Caco-2 (cell line): ENCODE measurements around the gene KIFBP. TPM values are rescaled to one million over a fixed set of nuclear protein-coding genes. Genes with fewer than 3 reads are reported as not detected.
A peak's percentile ranks its signal among the peaks of the same experiment; 100 is the strongest.

ENCODE experiments used
- BruUV-seq: library from RNA; stranded (reverse); fragments of 400-500 nt; replicated peaks from 2 replicates; lab custom pipeline; 2021; lab: Mats Ljungman, UMichigan
- CTCF ChIA-PET: fragments of 300-600 bp; sonication (Branson Sonifier 250); formaldehyde crosslinking; loops from one replicate; lab custom pipeline; 2022; ENCODE audit warnings: antibody characterized with exemption; lab: Charles Lee
- POLR2A ChIA-PET: fragments of 300-600 bp; sonication (Branson Sonifier 250); formaldehyde crosslinking; loops from one replicate; lab custom pipeline; 2022; ENCODE audit warnings: antibody characterized with exemption; lab: Charles Lee
- DNase-seq, 2 experiments: peaks; one replicate each; pipeline versions ENCODE4 v3.0.0 to v3.0.0-alpha.2; 2020 to 2022
- H3K27me3 ChIP-seq: replicated peaks from 2 replicates; pipeline ENCODE4 v1.6.0; 2011; ENCODE audit warnings: low read length; ENCODE audit not compliant: control insufficient read depth, insufficient read depth
- H3K36me3 ChIP-seq: 2 replicates; pipeline ENCODE4 v1.5.1; 2011; ENCODE audit warnings: low read length; ENCODE audit not compliant: control insufficient read depth, insufficient read depth
- H3K4me1 ChIP-seq: fragments of 250-450 bp; sonication (Bioruptor Pico); 2 replicates; pipeline ENCODE4 v1.5.1; 2020; ENCODE audit warnings: mild to moderate bottlenecking
- H3K4me3 ChIP-seq: 2 replicates; pipeline ENCODE4 v1.5.1; 2011; ENCODE audit warnings: low read depth, mild to moderate bottlenecking, control low read depth, low read length
- H3K9me3 ChIP-seq: fragments of 250-450 bp; sonication (Bioruptor Pico); 2 replicates; pipeline ENCODE4 v1.5.1; 2020; ENCODE audit warnings: mild to moderate bottlenecking, moderate library complexity
- H3K27ac Mint-ChIP-seq: one replicate; pipeline ENCODE4 v1.8.0; 2022; ENCODE audit warnings: mixed read lengths; ENCODE audit not compliant: unreplicated experiment
- H3K27me3 Mint-ChIP-seq: one replicate; pipeline ENCODE4 v1.8.0; 2022; ENCODE audit warnings: mixed read lengths; ENCODE audit not compliant: insufficient read depth, unreplicated experiment
- H3K36me3 Mint-ChIP-seq: one replicate; pipeline ENCODE4 v1.8.0; 2022; ENCODE audit warnings: mild to moderate bottlenecking, mixed read lengths; ENCODE audit not compliant: insufficient read depth, unreplicated experiment
- H3K4me1 Mint-ChIP-seq: one replicate; pipeline ENCODE4 v1.8.0; 2022; ENCODE audit warnings: low read depth, mixed read lengths; ENCODE audit not compliant: unreplicated experiment
- H3K4me3 Mint-ChIP-seq: one replicate; pipeline ENCODE4 v1.8.0; 2022; ENCODE audit warnings: mild to moderate bottlenecking, moderate library complexity, mixed read lengths; ENCODE audit not compliant: unreplicated experiment
- H3K9me3 Mint-ChIP-seq: one replicate; pipeline ENCODE4 v1.8.0; 2022; ENCODE audit warnings: mixed read lengths; ENCODE audit not compliant: unreplicated experiment
- intact Hi-C: fragments of 100-400 bp; cut with micrococcal nuclease; formaldehyde crosslinking; loops from one replicate; pipeline ENCODE4 v1.10.0; 2022; ENCODE audit not compliant: unreplicated experiment
- total RNA-seq: library from RNA; stranded (reverse); gene quantifications from 2 replicates; pipeline ENCODE4 v1.2.3, GENCODE V29; 2022
- TF ChIP-seq, protein P1 (sequence below), 2 experiments: fragments of 200-600 bp in 1 of 2; IDR thresholded peaks; 1 replicate in 1 of 2; 2 replicates in 1 of 2; pipeline versions ENCODE4 v1.5.1 to v1.8.0; 2011 to 2022; ENCODE audit warnings: antibody characterized with exemption in 1 of 2, control low read depth in 1 of 2, inconsistent platforms in 1 of 2, low read depth in 1 of 2, low read length in 1 of 2, mild to moderate bottlenecking in 1 of 2, moderate library complexity in 1 of 2; ENCODE audit not compliant: insufficient read depth in 1 of 2, severe bottlenecking in 1 of 2, unreplicated experiment in 1 of 2

KIFBP gene
- total RNA-seq, 1 experiment from 2014 or later = 58.9 TPM

DNA sequence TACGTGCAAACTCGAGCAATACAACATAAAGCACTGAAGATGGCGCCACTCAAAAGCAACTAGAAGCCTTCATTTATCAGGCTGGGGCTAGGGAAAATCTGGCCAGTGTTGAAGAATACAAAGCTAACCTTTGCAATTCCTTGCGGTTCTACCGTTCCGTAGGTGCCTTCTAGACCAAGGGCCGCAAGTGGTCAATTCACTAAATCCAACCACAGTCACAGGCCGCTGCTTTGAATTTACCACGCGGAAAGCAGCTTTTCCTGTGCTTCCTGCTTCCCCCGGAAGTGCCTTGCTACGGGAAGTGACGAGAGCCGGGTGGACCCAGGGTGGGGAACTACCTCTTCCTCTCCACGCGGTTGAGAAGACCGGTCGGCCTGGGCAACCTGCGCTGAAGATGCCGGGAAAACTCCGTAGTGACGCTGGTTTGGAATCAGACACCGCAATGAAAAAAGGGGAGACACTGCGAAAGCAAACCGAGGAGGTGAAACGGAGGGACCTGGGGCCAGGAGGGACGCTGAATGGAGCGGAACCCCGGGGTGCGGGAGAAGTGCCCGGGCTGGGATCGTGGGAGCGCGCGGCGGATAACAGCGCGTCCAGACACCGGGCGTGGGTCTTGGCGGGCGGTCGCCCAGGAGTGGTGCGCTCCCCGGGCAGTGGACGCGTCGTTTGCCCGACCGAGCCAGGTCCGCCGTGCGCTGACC, 32.6 kb upstream of the KIFBP start, which contains the start of gene DDX21:
Gene DDX21, plus strand, starts transcription at position 339 of the 701 bp plus-strand sequence. Its CDS starts 56 bp downstream, at position 395.
- intact Hi-C loops = loop anchor here (1.0 to 2.0 kb wide), 4 partner anchors 55 to 235 kb away; partner anchors contain the start of genes CCAR1, DDX50 and VPS26A
- TF ChIP-seq, protein P1, sequence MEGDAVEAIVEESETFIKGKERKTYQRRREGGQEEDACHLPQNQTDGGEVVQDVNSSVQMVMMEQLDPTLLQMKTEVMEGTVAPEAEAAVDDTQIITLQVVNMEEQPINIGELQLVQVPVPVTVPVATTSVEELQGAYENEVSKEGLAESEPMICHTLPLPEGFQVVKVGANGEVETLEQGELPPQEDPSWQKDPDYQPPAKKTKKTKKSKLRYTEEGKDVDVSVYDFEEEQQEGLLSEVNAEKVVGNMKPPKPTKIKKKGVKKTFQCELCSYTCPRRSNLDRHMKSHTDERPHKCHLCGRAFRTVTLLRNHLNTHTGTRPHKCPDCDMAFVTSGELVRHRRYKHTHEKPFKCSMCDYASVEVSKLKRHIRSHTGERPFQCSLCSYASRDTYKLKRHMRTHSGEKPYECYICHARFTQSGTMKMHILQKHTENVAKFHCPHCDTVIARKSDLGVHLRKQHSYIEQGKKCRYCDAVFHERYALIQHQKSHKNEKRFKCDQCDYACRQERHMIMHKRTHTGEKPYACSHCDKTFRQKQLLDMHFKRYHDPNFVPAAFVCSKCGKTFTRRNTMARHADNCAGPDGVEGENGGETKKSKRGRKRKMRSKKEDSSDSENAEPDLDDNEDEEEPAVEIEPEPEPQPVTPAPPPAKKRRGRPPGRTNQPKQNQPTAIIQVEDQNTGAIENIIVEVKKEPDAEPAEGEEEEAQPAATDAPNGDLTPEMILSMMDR (IDR thresholded peaks at IDR 0.05; ENCODE audit: insufficient read depth in 1 of 2, low read depth in 1 of 2, low read length in 1 of 2, severe bottlenecking in 1 of 2, unreplicated experiment in 1 of 2) = peak; percentile 88 to 96
- peak; percentile 96 to 97 for DNase-seq
- Histone ChIP-seq H3K36me3 (no peaks in the 10 kb centered on the region), H3K4me1 (peaks cover 11% of the 10 kb centered on the region), H3K27me3 (no peaks in the 10 kb centered on the region), H3K9me3 (no peaks in the 10 kb centered on the region), H3K4me3 (peak within 1 kb of the TSS; percentile 95)
- BruUV-seq = TSS peak; percentile 54
- no peaks in the 10 kb centered on the region for H3K27me3 Mint-ChIP-seq
- H3K4me3 Mint-ChIP-seq = peak within 1 kb of the TSS; percentile 92
- peak within 1 kb of the TSS; percentile 97 for H3K27ac Mint-ChIP-seq
- ChIA-PET CTCF (interaction anchor here (0.6 to 1.5 kb wide), 8 partner anchors 12 to 429 kb away, joined by 3 to 9 read pairs (median 4); no protein-coding TSS in a partner anchor), POLR2A (interaction anchor here (0.6 to 1.6 kb wide), 19 partner anchors 12 to 549 kb away, joined by 3 to 7 read pairs (median 4); partner anchors contain the start of genes CCAR1, DDX50, DNA2 and KIFBP)
- H3K4me1 Mint-ChIP-seq = no peaks in the 10 kb centered on the region
- peaks cover 54% of the 10 kb centered on the region for H3K36me3 Mint-ChIP-seq
- no peaks in the 10 kb centered on the region for H3K9me3 Mint-ChIP-seq

DNA sequence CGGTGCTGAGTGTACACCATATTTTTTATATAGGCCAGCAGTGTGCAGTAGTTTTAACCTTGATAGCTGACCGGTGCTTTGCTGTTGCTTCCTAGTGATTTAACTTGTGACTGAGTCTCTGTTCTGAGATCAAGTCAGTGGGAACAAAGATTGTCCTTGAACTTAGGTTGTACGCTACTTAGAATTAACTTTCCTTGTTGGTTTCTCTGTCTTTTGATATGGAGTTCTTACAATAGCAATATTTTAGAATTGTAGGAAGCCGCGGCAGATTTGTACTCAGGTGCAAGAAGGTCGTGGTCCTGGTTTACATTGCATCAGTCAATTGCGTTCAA, 31.4 kb upstream of the KIFBP start:
- Mint-ChIP-seq H3K36me3 (peaks cover 65% of the 10 kb centered on the region), H3K9me3 (no peaks in the 10 kb centered on the region), H3K4me3 (peak overlapping the region; percentile 92), H3K27me3 (no peaks in the 10 kb centered on the region), H3K27ac (peak overlapping the region; percentile 97), H3K4me1 (no peaks in the 10 kb centered on the region)
- CTCF ChIA-PET = interaction anchor here (0.6 to 1.1 kb wide), 2 partner anchors 27 to 610 kb away, joined by 3 read pairs; no protein-coding TSS in a partner anchor
- Histone ChIP-seq H3K4me3 (peak overlapping the region; percentile 95), H3K27me3 (no peaks in the 10 kb centered on the region), H3K9me3 (no peaks in the 10 kb centered on the region), H3K36me3 (no peaks in the 10 kb centered on the region), H3K4me1 (peaks cover 11% of the 10 kb centered on the region)
- no TSS peak for BruUV-seq
- DNase-seq = peak in 1 of 2 experiments; percentile 21
- intact Hi-C loops = loop anchor here (2.0 kb wide), 1 partner anchor 236 kb away; the partner anchor contains the start of gene CCAR1
- TF ChIP-seq, protein P1 (IDR thresholded peaks at IDR 0.05; ENCODE audit: insufficient read depth in 1 of 2, low read depth in 1 of 2, low read length in 1 of 2, severe bottlenecking in 1 of 2, unreplicated experiment in 1 of 2) = no peak
- POLR2A ChIA-PET = interaction anchor here (0.5 to 1.4 kb wide), 3 partner anchors 39 to 221 kb away, joined by 3 to 6 read pairs (median 3); no protein-coding TSS in a partner anchor

DNA sequence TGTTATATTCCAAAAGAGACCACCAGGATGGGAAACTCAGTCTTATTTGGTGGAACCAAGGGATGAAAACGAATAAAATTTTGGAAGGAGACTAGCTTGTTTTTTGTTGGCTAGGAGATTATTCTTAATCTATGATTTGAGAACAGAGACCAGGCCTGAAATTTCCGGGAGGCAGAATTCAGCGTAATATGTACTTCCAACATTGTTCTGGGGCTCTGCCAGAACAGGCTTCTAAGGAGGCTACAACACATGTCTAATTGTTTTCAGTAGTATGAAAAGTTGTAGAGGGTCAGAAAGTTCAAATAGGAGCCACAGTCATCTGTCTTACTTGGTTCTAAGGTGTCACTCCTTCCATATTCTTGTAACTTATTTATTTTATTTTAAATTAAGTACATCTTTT, 30.9 kb upstream of the KIFBP start:
- no peaks in the 10 kb centered on the region for H3K27me3 ChIP-seq
- Mint-ChIP-seq H3K9me3 (no peaks in the 10 kb centered on the region), H3K27ac (peak overlapping the region; percentile 97), H3K4me3 (peak overlapping the region; percentile 92), H3K36me3 (peaks cover 69% of the 10 kb centered on the region), H3K4me1 (no peaks in the 10 kb centered on the region), H3K27me3 (no peaks in the 10 kb centered on the region)
- no peaks in the 10 kb centered on the region for H3K9me3 ChIP-seq
- no TSS peak for BruUV-seq
- ChIA-PET POLR2A (interaction anchor here (1.4 kb wide), 1 partner anchor 167 kb away, joined by 6 read pairs; no protein-coding TSS in a partner anchor), CTCF (interaction anchor here (0.6 kb wide), 1 partner anchor 611 kb away, joined by 3 read pairs; no protein-coding TSS in a partner anchor)
- TF ChIP-seq, protein P1 (IDR thresholded peaks at IDR 0.05; ENCODE audit: insufficient read depth in 1 of 2, low read depth in 1 of 2, low read length in 1 of 2, severe bottlenecking in 1 of 2, unreplicated experiment in 1 of 2) = no peak
- DNase-seq = no peak
- intact Hi-C loops = loop anchor here (2.0 kb wide), 1 partner anchor 237 kb away; the partner anchor contains the start of gene CCAR1
- no peaks in the 10 kb centered on the region for H3K36me3 ChIP-seq
- H3K4me3 ChIP-seq = peak overlapping the region; percentile 95
- peaks cover 11% of the 10 kb centered on the region for H3K4me1 ChIP-seq
